Mammary epithelial cell (primary cell): ENCODE data around the gene FPGS.
"Not testable (repeated sequence)": the region's sequence is repeated elsewhere in the genome, so short reads cannot be mapped to it uniquely, and the experiment has no call there.

Source experiments
- EZH2 ChIP-seq: IDR thresholded peaks from 2 replicates; pipeline ENCODE4 v1.6.1; 2012; ENCODE audit warnings: low read length, inconsistent platforms, borderline replicate concordance
- TF ChIP-seq, protein P1 (sequence below), 2 donors: IDR thresholded peaks in 1 of 2; conservative IDR thresholded peaks in 1 of 2; 2 replicates each; pipeline ENCODE4 v1.5.1; 2011 to 2012; ENCODE audit warnings: inconsistent platforms in 2 of 2, low read length in 2 of 2, mild to moderate bottlenecking in 2 of 2, control low read depth in 1 of 2, low read depth in 1 of 2; ENCODE audit not compliant: insufficient read depth in 1 of 2; ENCODE audit errors: extremely low read depth in 1 of 2

DNA sequence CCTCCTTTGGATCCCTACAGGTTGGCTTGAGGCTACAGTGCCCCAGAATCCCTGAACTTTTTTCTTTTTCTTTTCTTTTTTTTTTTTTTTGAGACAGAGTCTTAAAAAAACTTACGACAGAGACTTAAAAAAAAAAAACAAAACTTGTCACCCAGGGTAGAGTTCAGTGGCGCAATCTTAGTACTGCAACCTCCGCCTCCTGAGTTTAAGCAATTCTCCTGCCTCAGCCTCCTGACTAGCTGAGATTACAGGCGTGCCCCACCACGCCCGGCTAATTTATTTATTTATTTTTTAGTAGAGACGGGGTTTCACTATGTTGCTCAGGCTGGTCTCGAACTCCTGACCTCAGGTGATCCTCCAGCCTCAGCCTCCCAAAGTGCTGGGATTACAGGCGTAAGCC, 21.8 kb upstream of the FPGS start:
- TF ChIP-seq EZH2, result not testable (repeated sequence)
- TF ChIP-seq, protein P1, sequence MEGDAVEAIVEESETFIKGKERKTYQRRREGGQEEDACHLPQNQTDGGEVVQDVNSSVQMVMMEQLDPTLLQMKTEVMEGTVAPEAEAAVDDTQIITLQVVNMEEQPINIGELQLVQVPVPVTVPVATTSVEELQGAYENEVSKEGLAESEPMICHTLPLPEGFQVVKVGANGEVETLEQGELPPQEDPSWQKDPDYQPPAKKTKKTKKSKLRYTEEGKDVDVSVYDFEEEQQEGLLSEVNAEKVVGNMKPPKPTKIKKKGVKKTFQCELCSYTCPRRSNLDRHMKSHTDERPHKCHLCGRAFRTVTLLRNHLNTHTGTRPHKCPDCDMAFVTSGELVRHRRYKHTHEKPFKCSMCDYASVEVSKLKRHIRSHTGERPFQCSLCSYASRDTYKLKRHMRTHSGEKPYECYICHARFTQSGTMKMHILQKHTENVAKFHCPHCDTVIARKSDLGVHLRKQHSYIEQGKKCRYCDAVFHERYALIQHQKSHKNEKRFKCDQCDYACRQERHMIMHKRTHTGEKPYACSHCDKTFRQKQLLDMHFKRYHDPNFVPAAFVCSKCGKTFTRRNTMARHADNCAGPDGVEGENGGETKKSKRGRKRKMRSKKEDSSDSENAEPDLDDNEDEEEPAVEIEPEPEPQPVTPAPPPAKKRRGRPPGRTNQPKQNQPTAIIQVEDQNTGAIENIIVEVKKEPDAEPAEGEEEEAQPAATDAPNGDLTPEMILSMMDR (conservative IDR thresholded peaks at IDR 0.05 in 1 of 2, IDR thresholded peaks at IDR 0.05 in 1 of 2; ENCODE audit: extremely low read depth in 1 of 2, insufficient read depth in 1 of 2, low read depth in 1 of 2, low read length in 2 of 2), result not testable (repeated sequence)
